SK-N-SH (cell line): ENCODE measurements around the gene INHBE.
"Not testable (repeated sequence)": the region's sequence is repeated elsewhere in the genome, so short reads cannot be mapped to it uniquely, and the experiment has no call there.

Experiments used
- ELF1 ChIP-seq: IDR thresholded peaks from 2 replicates; pipeline ENCODE4 v1.4.0; 2012
- FOSL2 ChIP-seq: IDR thresholded peaks from 2 replicates; pipeline ENCODE4 v1.4.0; 2012; ENCODE audit warnings: low read depth, mild to moderate bottlenecking, moderate library complexity, borderline replicate concordance
- GABPA ChIP-seq: IDR thresholded peaks from 2 replicates; pipeline ENCODE4 v1.4.0; 2012; ENCODE audit warnings: low read depth, mild to moderate bottlenecking
- MXI1 ChIP-seq: IDR thresholded peaks from 2 replicates; pipeline ENCODE4 v1.6.1; 2012; ENCODE audit warnings: mild to moderate bottlenecking, low read depth, low read length, improper control_type of control experiment
- POLR2AphosphoS5 ChIP-seq: IDR thresholded peaks from 2 replicates; pipeline ENCODE4 v1.6.1; 2012; ENCODE audit warnings: low read depth, low read length
- RAD21 ChIP-seq: IDR thresholded peaks from 2 replicates; pipeline ENCODE4 v1.6.1; 2012; ENCODE audit warnings: mild to moderate bottlenecking, low read length
- SMC3 ChIP-seq: IDR thresholded peaks from 2 replicates; pipeline ENCODE4 v1.6.1; 2012; ENCODE audit warnings: low read depth, low read length, improper control_type of control experiment
- YY1 ChIP-seq: IDR thresholded peaks from 2 replicates; pipeline ENCODE4 v1.4.0; 2012; ENCODE audit warnings: low read depth, mild to moderate bottlenecking
- TF ChIP-seq, protein P1 (sequence below): IDR thresholded peaks from 2 replicates; pipeline ENCODE4 v1.6.1; 2012; ENCODE audit warnings: mild to moderate bottlenecking, low read depth, low read length, moderate library complexity
- TF ChIP-seq, protein P2 (sequence below): fragments of 200-600 bp; sonication (generic); IDR thresholded peaks from 2 replicates; pipeline ENCODE4 v1.6.1; 2017; ENCODE audit warnings: antibody characterized with exemption, mild to moderate bottlenecking, moderate library complexity
- TF ChIP-seq, protein P3 (sequence below): IDR thresholded peaks from 2 replicates; pipeline ENCODE4 v1.4.0; 2012; ENCODE audit warnings: low read depth, borderline replicate concordance

DNA sequence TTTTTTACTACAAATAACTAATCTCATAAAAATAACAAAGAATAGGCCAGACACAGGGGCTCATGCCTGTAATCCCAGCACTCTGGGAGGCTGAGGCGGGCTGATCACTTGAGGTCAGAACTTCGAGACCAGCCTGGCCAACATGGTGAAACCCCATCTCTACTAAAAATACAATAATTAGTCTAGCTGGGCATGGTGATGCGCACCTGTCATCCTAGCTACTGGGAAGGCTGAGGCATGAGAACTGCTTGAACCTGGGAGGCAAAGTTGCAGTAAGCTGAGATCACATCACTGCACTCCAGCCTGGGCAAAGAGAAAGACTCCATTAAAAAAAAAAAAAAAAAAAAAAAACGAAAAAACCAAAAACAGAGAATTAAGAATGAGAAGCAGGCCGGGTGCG, 40.9 kb upstream of the INHBE start:
- not testable (repeated sequence) for TF ChIP-seq GABPA, MXI1, ELF1, YY1, POLR2AphosphoS5, RAD21, SMC3, FOSL2
- TF ChIP-seq, protein P1, sequence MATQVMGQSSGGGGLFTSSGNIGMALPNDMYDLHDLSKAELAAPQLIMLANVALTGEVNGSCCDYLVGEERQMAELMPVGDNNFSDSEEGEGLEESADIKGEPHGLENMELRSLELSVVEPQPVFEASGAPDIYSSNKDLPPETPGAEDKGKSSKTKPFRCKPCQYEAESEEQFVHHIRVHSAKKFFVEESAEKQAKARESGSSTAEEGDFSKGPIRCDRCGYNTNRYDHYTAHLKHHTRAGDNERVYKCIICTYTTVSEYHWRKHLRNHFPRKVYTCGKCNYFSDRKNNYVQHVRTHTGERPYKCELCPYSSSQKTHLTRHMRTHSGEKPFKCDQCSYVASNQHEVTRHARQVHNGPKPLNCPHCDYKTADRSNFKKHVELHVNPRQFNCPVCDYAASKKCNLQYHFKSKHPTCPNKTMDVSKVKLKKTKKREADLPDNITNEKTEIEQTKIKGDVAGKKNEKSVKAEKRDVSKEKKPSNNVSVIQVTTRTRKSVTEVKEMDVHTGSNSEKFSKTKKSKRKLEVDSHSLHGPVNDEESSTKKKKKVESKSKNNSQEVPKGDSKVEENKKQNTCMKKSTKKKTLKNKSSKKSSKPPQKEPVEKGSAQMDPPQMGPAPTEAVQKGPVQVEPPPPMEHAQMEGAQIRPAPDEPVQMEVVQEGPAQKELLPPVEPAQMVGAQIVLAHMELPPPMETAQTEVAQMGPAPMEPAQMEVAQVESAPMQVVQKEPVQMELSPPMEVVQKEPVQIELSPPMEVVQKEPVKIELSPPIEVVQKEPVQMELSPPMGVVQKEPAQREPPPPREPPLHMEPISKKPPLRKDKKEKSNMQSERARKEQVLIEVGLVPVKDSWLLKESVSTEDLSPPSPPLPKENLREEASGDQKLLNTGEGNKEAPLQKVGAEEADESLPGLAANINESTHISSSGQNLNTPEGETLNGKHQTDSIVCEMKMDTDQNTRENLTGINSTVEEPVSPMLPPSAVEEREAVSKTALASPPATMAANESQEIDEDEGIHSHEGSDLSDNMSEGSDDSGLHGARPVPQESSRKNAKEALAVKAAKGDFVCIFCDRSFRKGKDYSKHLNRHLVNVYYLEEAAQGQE = not testable (repeated sequence)
- TF ChIP-seq, protein P2, sequence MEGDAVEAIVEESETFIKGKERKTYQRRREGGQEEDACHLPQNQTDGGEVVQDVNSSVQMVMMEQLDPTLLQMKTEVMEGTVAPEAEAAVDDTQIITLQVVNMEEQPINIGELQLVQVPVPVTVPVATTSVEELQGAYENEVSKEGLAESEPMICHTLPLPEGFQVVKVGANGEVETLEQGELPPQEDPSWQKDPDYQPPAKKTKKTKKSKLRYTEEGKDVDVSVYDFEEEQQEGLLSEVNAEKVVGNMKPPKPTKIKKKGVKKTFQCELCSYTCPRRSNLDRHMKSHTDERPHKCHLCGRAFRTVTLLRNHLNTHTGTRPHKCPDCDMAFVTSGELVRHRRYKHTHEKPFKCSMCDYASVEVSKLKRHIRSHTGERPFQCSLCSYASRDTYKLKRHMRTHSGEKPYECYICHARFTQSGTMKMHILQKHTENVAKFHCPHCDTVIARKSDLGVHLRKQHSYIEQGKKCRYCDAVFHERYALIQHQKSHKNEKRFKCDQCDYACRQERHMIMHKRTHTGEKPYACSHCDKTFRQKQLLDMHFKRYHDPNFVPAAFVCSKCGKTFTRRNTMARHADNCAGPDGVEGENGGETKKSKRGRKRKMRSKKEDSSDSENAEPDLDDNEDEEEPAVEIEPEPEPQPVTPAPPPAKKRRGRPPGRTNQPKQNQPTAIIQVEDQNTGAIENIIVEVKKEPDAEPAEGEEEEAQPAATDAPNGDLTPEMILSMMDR = not testable (repeated sequence)
- TF ChIP-seq, protein P3, sequence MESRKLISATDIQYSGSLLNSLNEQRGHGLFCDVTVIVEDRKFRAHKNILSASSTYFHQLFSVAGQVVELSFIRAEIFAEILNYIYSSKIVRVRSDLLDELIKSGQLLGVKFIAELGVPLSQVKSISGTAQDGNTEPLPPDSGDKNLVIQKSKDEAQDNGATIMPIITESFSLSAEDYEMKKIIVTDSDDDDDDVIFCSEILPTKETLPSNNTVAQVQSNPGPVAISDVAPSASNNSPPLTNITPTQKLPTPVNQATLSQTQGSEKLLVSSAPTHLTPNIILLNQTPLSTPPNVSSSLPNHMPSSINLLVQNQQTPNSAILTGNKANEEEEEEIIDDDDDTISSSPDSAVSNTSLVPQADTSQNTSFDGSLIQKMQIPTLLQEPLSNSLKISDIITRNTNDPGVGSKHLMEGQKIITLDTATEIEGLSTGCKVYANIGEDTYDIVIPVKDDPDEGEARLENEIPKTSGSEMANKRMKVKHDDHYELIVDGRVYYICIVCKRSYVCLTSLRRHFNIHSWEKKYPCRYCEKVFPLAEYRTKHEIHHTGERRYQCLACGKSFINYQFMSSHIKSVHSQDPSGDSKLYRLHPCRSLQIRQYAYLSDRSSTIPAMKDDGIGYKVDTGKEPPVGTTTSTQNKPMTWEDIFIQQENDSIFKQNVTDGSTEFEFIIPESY = not testable (repeated sequence)
